Activated T-cell treated with anti-CD3 and anti-CD28 coated beads for 48 hours (primary cell): ENCODE results near the gene ATG2A.
A peak's percentile ranks its signal among the peaks of the same experiment; 100 is the strongest.

Source experiments
- DNase-seq: peaks from one replicate; pipeline ENCODE4 v3.0.0-alpha.2; 2020; ENCODE audit warnings: low read depth

ATG2A gene

GRCh38 chr11:64884019-64884418, 33.0 kb downstream of the ATG2A start:
- no peak for DNase-seq

GRCh38 chr11:64883575-64883974, 33.4 kb downstream of the ATG2A start:
- DNase-seq: no peak

GRCh38 chr11:64882243-64882642, 34.8 kb downstream of the ATG2A start:
- no peak for DNase-seq

GRCh38 chr11:64881476-64881875, 35.5 kb downstream of the ATG2A start:
- no peak for DNase-seq

- DNase-seq: no peak
Observed at GRCh38 chr11:64880240-64881001, 36.6 kb downstream of the ATG2A start.

GRCh38 chr11:64879244-64879900, 37.6 kb downstream of the ATG2A start:
- DNase-seq: no peak

GRCh38 chr11:64878494-64879243, 38.3 kb downstream of the ATG2A start, which contains the start of gene EHD1:
EHD1 (minus strand) TSS chr11:64878621; CDS start chr11:64878464, 157 bp downstream.
- DNase-seq: peak; percentile 100

GRCh38 chr11:64878223-64878493, 38.9 kb downstream of the ATG2A start:
- no peak for DNase-seq

- no peak for DNase-seq
Observed at GRCh38 chr11:64877390-64878222, 39.4 kb downstream of the ATG2A start.

- DNase-seq: no peak
Observed at GRCh38 chr11:64876835-64877341, 40.1 kb downstream of the ATG2A start.

GRCh38 chr11:64876229-64876750, 40.7 kb downstream of the ATG2A start:
- no peak for DNase-seq

GRCh38 chr11:64875369-64876228, 41.4 kb downstream of the ATG2A start:
- DNase-seq: no peak

- DNase-seq: no peak
Observed at GRCh38 chr11:64874308-64875240, 42.4 kb downstream of the ATG2A start.

- no peak for DNase-seq
Observed at GRCh38 chr11:64872790-64873488, 44.1 kb downstream of the ATG2A start.

- DNase-seq: no peak
Observed at GRCh38 chr11:64871492-64871891, 45.5 kb downstream of the ATG2A start.

GRCh38 chr11:64870893-64871466, 46.0 kb downstream of the ATG2A start:
- no peak for DNase-seq

GRCh38 chr11:64870176-64870892, 46.7 kb downstream of the ATG2A start:
- no peak for DNase-seq
